ENCODE data around the gene LPCAT3.

Gene LPCAT3

GRCh38 chr12:6977653-6978052 lies 40.6 kb downstream of the LPCAT3 start:
- H3K36me3 ChIP-seq (ENCODE audit: control insufficient read depth, insufficient read depth, low read length, severe bottlenecking) = peaks cover 87% of the 10 kb centered on the region

GRCh38 chr12:6975297-6976032 lies 42.8 kb downstream of the LPCAT3 start:
- Histone ChIP-seq H3K9me3 (ENCODE audit: control insufficient read depth, low read length) (no peaks in the 10 kb centered on the region), H3K4me3 (ENCODE audit: low read length) (no peak overlapping the region), H3K36me3 (ENCODE audit: control insufficient read depth, insufficient read depth, low read length, severe bottlenecking) (peaks cover 65% of the 10 kb centered on the region), H3K9ac (ENCODE audit: low read length) (no peak overlapping the region), H3K4me1 (ENCODE audit: control insufficient read depth, insufficient read depth, low read length) (peaks cover 11% of the 10 kb centered on the region), H3K27me3 (replicated peaks; ENCODE audit: control insufficient read depth, insufficient read depth, low read length) (no peaks in the 10 kb centered on the region)
- no peak for DNase-seq (ENCODE audit: low read depth)

More at GRCh38 chr12:6977653-6978052, 40.6 kb downstream of the LPCAT3 start:
- Histone ChIP-seq H3K9ac (ENCODE audit: low read length) (no peak overlapping the region), H3K4me3 (ENCODE audit: low read length) (no peak overlapping the region), H3K9me3 (ENCODE audit: control insufficient read depth, low read length) (no peaks in the 10 kb centered on the region), H3K27me3 (replicated peaks; ENCODE audit: control insufficient read depth, insufficient read depth, low read length) (no peaks in the 10 kb centered on the region), H3K4me1 (ENCODE audit: control insufficient read depth, insufficient read depth, low read length) (peaks cover 12% of the 10 kb centered on the region)
- no peak for DNase-seq (ENCODE audit: low read depth)

- no peaks in the 10 kb centered on the region for H3K27me3 ChIP-seq (replicated peaks; ENCODE audit: control insufficient read depth, insufficient read depth, low read length)
- H3K36me3 ChIP-seq (ENCODE audit: control insufficient read depth, insufficient read depth, low read length, severe bottlenecking) = peaks cover 52% of the 10 kb centered on the region
- H3K9ac ChIP-seq (ENCODE audit: low read length) = no peak overlapping the region
- no peaks in the 10 kb centered on the region for H3K9me3 ChIP-seq (ENCODE audit: control insufficient read depth, low read length)
- no peak overlapping the region for H3K4me3 ChIP-seq (ENCODE audit: low read length)
- DNase-seq (ENCODE audit: low read depth) = no peak
- peaks cover 13% of the 10 kb centered on the region for H3K4me1 ChIP-seq (ENCODE audit: control insufficient read depth, insufficient read depth, low read length)
Observed at GRCh38 chr12:6974180-6974579, 44.1 kb downstream of the LPCAT3 start.

- peaks cover 31% of the 10 kb centered on the region for H3K4me1 ChIP-seq (ENCODE audit: control insufficient read depth, insufficient read depth, low read length)
Observed at GRCh38 chr12:6970096-6970527, 48.2 kb downstream of the LPCAT3 start.

GRCh38 chr12:6968426-6968825 lies 49.9 kb downstream of the LPCAT3 start:
- H3K4me3 ChIP-seq (ENCODE audit: low read length) = peak overlapping the region; percentile 95
- H3K36me3 ChIP-seq (ENCODE audit: control insufficient read depth, insufficient read depth, low read length, severe bottlenecking) = peaks cover 45% of the 10 kb centered on the region
- H3K4me1 ChIP-seq (ENCODE audit: control insufficient read depth, insufficient read depth, low read length) = peaks cover 31% of the 10 kb centered on the region
- H3K9me3 ChIP-seq (ENCODE audit: control insufficient read depth, low read length) = no peaks in the 10 kb centered on the region
- DNase-seq (ENCODE audit: low read depth) = no peak
- peak overlapping the region; percentile 99 for H3K9ac ChIP-seq (ENCODE audit: low read length)
- no peaks in the 10 kb centered on the region for H3K27me3 ChIP-seq (replicated peaks; ENCODE audit: control insufficient read depth, insufficient read depth, low read length)

More at GRCh38 chr12:6970096-6970527, 48.2 kb downstream of the LPCAT3 start:
- Histone ChIP-seq H3K27me3 (replicated peaks; ENCODE audit: control insufficient read depth, insufficient read depth, low read length) (no peaks in the 10 kb centered on the region), H3K36me3 (ENCODE audit: control insufficient read depth, insufficient read depth, low read length, severe bottlenecking) (peaks cover 51% of the 10 kb centered on the region), H3K9me3 (ENCODE audit: control insufficient read depth, low read length) (no peaks in the 10 kb centered on the region), H3K9ac (ENCODE audit: low read length) (peak overlapping the region; percentile 99), H3K4me3 (ENCODE audit: low read length) (peak overlapping the region; percentile 95)
- DNase-seq (ENCODE audit: low read depth) = no peak

GRCh38 chr12:6967651-6968100 lies 50.6 kb downstream of the LPCAT3 start:
- Histone ChIP-seq H3K27me3 (replicated peaks; ENCODE audit: control insufficient read depth, insufficient read depth, low read length) (no peaks in the 10 kb centered on the region), H3K9me3 (ENCODE audit: control insufficient read depth, low read length) (no peaks in the 10 kb centered on the region), H3K9ac (ENCODE audit: low read length) (no peak overlapping the region), H3K36me3 (ENCODE audit: control insufficient read depth, insufficient read depth, low read length, severe bottlenecking) (peaks cover 45% of the 10 kb centered on the region), H3K4me1 (ENCODE audit: control insufficient read depth, insufficient read depth, low read length) (peaks cover 31% of the 10 kb centered on the region), H3K4me3 (ENCODE audit: low read length) (no peak overlapping the region)
- DNase-seq (ENCODE audit: low read depth) = no peak

GRCh38 chr12:6966351-6966750 lies 51.9 kb downstream of the LPCAT3 start:
- Histone ChIP-seq H3K9me3 (ENCODE audit: control insufficient read depth, low read length) (no peaks in the 10 kb centered on the region), H3K4me1 (ENCODE audit: control insufficient read depth, insufficient read depth, low read length) (peaks cover 32% of the 10 kb centered on the region), H3K9ac (ENCODE audit: low read length) (no peak overlapping the region), H3K4me3 (ENCODE audit: low read length) (no peak overlapping the region), H3K27me3 (replicated peaks; ENCODE audit: control insufficient read depth, insufficient read depth, low read length) (no peaks in the 10 kb centered on the region), H3K36me3 (ENCODE audit: control insufficient read depth, insufficient read depth, low read length, severe bottlenecking) (peaks cover 45% of the 10 kb centered on the region)
- no peak for DNase-seq (ENCODE audit: low read depth)

- no peak for DNase-seq (ENCODE audit: low read depth)
- H3K9me3 ChIP-seq (ENCODE audit: control insufficient read depth, low read length) = no peaks in the 10 kb centered on the region
- H3K36me3 ChIP-seq (ENCODE audit: control insufficient read depth, insufficient read depth, low read length, severe bottlenecking) = peaks cover 45% of the 10 kb centered on the region
- H3K4me1 ChIP-seq (ENCODE audit: control insufficient read depth, insufficient read depth, low read length) = peaks cover 37% of the 10 kb centered on the region
- H3K9ac ChIP-seq (ENCODE audit: low read length) = no peak overlapping the region
- no peaks in the 10 kb centered on the region for H3K27me3 ChIP-seq (replicated peaks; ENCODE audit: control insufficient read depth, insufficient read depth, low read length)
- H3K4me3 ChIP-seq (ENCODE audit: low read length) = no peak overlapping the region
Observed at GRCh38 chr12:6965714-6966113, 52.6 kb downstream of the LPCAT3 start.

GRCh38 chr12:6965026-6965661 lies 53.1 kb downstream of the LPCAT3 start:
- H3K36me3 ChIP-seq (ENCODE audit: control insufficient read depth, insufficient read depth, low read length, severe bottlenecking) = peaks cover 45% of the 10 kb centered on the region
- DNase-seq (ENCODE audit: low read depth) = peak; percentile 93
- no peaks in the 10 kb centered on the region for H3K9me3 ChIP-seq (ENCODE audit: control insufficient read depth, low read length)
- peak overlapping the region; percentile 41 for H3K9ac ChIP-seq (ENCODE audit: low read length)
- no peak overlapping the region for H3K4me3 ChIP-seq (ENCODE audit: low read length)
- peaks cover 37% of the 10 kb centered on the region for H3K4me1 ChIP-seq (ENCODE audit: control insufficient read depth, insufficient read depth, low read length)
- H3K27me3 ChIP-seq (replicated peaks; ENCODE audit: control insufficient read depth, insufficient read depth, low read length) = no peaks in the 10 kb centered on the region

GRCh38 chr12:6964605-6965025 lies 53.7 kb downstream of the LPCAT3 start:
- H3K36me3 ChIP-seq (ENCODE audit: control insufficient read depth, insufficient read depth, low read length, severe bottlenecking) = peaks cover 45% of the 10 kb centered on the region
- no peak for DNase-seq (ENCODE audit: low read depth)
- peaks cover 37% of the 10 kb centered on the region for H3K4me1 ChIP-seq (ENCODE audit: control insufficient read depth, insufficient read depth, low read length)
- H3K4me3 ChIP-seq (ENCODE audit: low read length) = no peak overlapping the region
- H3K9me3 ChIP-seq (ENCODE audit: control insufficient read depth, low read length) = no peaks in the 10 kb centered on the region
- no peaks in the 10 kb centered on the region for H3K27me3 ChIP-seq (replicated peaks; ENCODE audit: control insufficient read depth, insufficient read depth, low read length)
- peak overlapping the region; percentile 41 for H3K9ac ChIP-seq (ENCODE audit: low read length)

- no peak overlapping the region for H3K4me3 ChIP-seq (ENCODE audit: low read length)
- no peak for DNase-seq (ENCODE audit: low read depth)
- H3K9me3 ChIP-seq (ENCODE audit: control insufficient read depth, low read length) = no peaks in the 10 kb centered on the region
- H3K4me1 ChIP-seq (ENCODE audit: control insufficient read depth, insufficient read depth, low read length) = peaks cover 31% of the 10 kb centered on the region
- H3K36me3 ChIP-seq (ENCODE audit: control insufficient read depth, insufficient read depth, low read length, severe bottlenecking) = peaks cover 44% of the 10 kb centered on the region
- H3K27me3 ChIP-seq (replicated peaks; ENCODE audit: control insufficient read depth, insufficient read depth, low read length) = no peaks in the 10 kb centered on the region
- H3K9ac ChIP-seq (ENCODE audit: low read length) = no peak overlapping the region
Observed at GRCh38 chr12:6963791-6964413, 54.4 kb downstream of the LPCAT3 start.

All from adipocyte (in vitro differentiated cells).